HFFc6 (cell line): Measurements from ENCODE around the gene APP. TPM values are rescaled to one million over a fixed set of nuclear protein-coding genes. Genes with fewer than 3 reads are reported as not detected.

Source experiments
- DNase-seq: peaks from one replicate; pipeline ENCODE4 v3.0.0-alpha.2; 2018
- H3K27ac Mint-ChIP-seq: 2 replicates; pipeline ENCODE4 v1.8.0; 2020; ENCODE audit warnings: mild to moderate bottlenecking, mixed read lengths
- H3K27me3 Mint-ChIP-seq: 2 replicates; pipeline ENCODE4 v1.8.0; 2021; ENCODE audit warnings: mild to moderate bottlenecking, moderate library complexity, mixed read lengths; ENCODE audit not compliant: insufficient read depth
- H3K36me3 Mint-ChIP-seq: 2 replicates; pipeline ENCODE4 v1.8.0; 2021; ENCODE audit warnings: low read depth, mixed read lengths
- H3K4me1 Mint-ChIP-seq: 2 replicates; pipeline ENCODE4 v1.8.0; 2020; ENCODE audit warnings: low read depth, mixed read lengths
- H3K4me3 Mint-ChIP-seq: 2 replicates; pipeline ENCODE4 v1.8.0; 2020; ENCODE audit warnings: mild to moderate bottlenecking, moderate library complexity, mixed read lengths
- H3K9me3 Mint-ChIP-seq: 2 replicates; pipeline ENCODE4 v1.8.0; 2020; ENCODE audit warnings: mild to moderate bottlenecking, mixed read lengths
- CTCF ChIP-seq: fragments of 200-600 bp; sonication (generic); IDR thresholded peaks from 2 replicates; pipeline ENCODE4 v1.5.0; 2021; ENCODE audit warnings: antibody characterized with exemption, mild to moderate bottlenecking
- total RNA-seq, 6 experiments: library from RNA; stranded (reverse); fragmentation: NEBNext Ultra II Directional; extraction: Animal tissue kit (Norgen Biotek cat#: 25700); gene quantifications; 2 replicates in 1 of 6; 3 replicates in 5 of 6; pipeline ENCODE4 v1.2.3, GENCODE V29; 2021

The APP gene
- total RNA-seq, 6 experiments from 2014 or later: 396 to 438 (median 425) TPM

- no peak for TF ChIP-seq CTCF
- no peak for DNase-seq
- Mint-ChIP-seq H3K4me3 (no peak overlapping the region), H3K27ac (no peak overlapping the region; the same call in 1 of the 2 replicates), H3K36me3 (no peaks in the 10 kb centered on the region), H3K27me3 (no peaks in the 10 kb centered on the region), H3K9me3 (no peaks in the 10 kb centered on the region), H3K4me1 (peaks cover 14% of the 10 kb centered on the region)
Observed at GRCh38 chr21:26060335-26061115, 110.0 kb downstream of the APP start.

- Mint-ChIP-seq H3K9me3 (no peaks in the 10 kb centered on the region), H3K36me3 (peaks cover 6% of the 10 kb centered on the region; the same call in 1 of the 2 replicates), H3K4me1 (peaks cover 12% of the 10 kb centered on the region), H3K27me3 (no peaks in the 10 kb centered on the region; the same call in 1 of the 2 replicates), H3K27ac (no peak overlapping the region), H3K4me3 (no peak overlapping the region)
- DNase-seq: no peak
- TF ChIP-seq CTCF: no peak
Observed at GRCh38 chr21:26057477-26058170, 112.9 kb downstream of the APP start.

GRCh38 chr21:26055841-26056264 is 114.7 kb downstream of the APP start:
- Mint-ChIP-seq H3K27me3 (no peaks in the 10 kb centered on the region; the same call in 1 of the 2 replicates), H3K4me1 (peaks cover 12% of the 10 kb centered on the region), H3K36me3 (peaks cover 9% of the 10 kb centered on the region), H3K27ac (no peak overlapping the region), H3K4me3 (no peak overlapping the region), H3K9me3 (no peaks in the 10 kb centered on the region)
- no peak for DNase-seq
- no peak for TF ChIP-seq CTCF

- Mint-ChIP-seq H3K4me3 (no peak overlapping the region), H3K27me3 (no peaks in the 10 kb centered on the region; the same call in 1 of the 2 replicates), H3K9me3 (no peaks in the 10 kb centered on the region), H3K36me3 (peaks cover 17% of the 10 kb centered on the region), H3K27ac (no peak overlapping the region), H3K4me1 (peaks cover 12% of the 10 kb centered on the region)
- no peak for DNase-seq
- TF ChIP-seq CTCF: no peak
Observed at GRCh38 chr21:26055010-26055409, 115.6 kb downstream of the APP start.

- H3K36me3 Mint-ChIP-seq: peaks cover 35% of the 10 kb centered on the region
- no peak for DNase-seq
- peaks cover 7% of the 10 kb centered on the region for H3K4me1 Mint-ChIP-seq
- H3K27me3 Mint-ChIP-seq: no peaks in the 10 kb centered on the region; the same call in 1 of the 2 replicates
- no peak for TF ChIP-seq CTCF
- no peak overlapping the region for H3K4me3 Mint-ChIP-seq
- H3K27ac Mint-ChIP-seq: no peak overlapping the region
- H3K9me3 Mint-ChIP-seq: no peaks in the 10 kb centered on the region
Observed at GRCh38 chr21:26052057-26052456, 118.5 kb downstream of the APP start.
